Effector memory CD4-positive, alpha-beta T cell (primary cell): ENCODE measurements around the gene ZMYND8.
"Not testable (repeated sequence)": the region's sequence is repeated elsewhere in the genome, so short reads cannot be mapped to it uniquely, and the experiment has no call there.

Experiments used
- DNase-seq, 3 donors: peaks; one replicate each; pipeline ENCODE4 v3.0.0-alpha.2; 2020
- H3K27ac ChIP-seq: 2 replicates; pipeline ENCODE4 v1.7.0; 2013; ENCODE audit warnings: mild to moderate bottlenecking, low read length, moderate library complexity; ENCODE audit not compliant: insufficient read depth, poor library complexity, severe bottlenecking
- H3K27me3 ChIP-seq: replicated peaks from 2 replicates; pipeline ENCODE4 v1.7.0; 2013; ENCODE audit warnings: mild to moderate bottlenecking, low read length; ENCODE audit not compliant: insufficient read depth, control insufficient read depth, poor library complexity, severe bottlenecking
- H3K36me3 ChIP-seq: 2 replicates; pipeline ENCODE4 v1.7.0; 2013; ENCODE audit warnings: mild to moderate bottlenecking, low read length, moderate library complexity; ENCODE audit not compliant: control insufficient read depth, insufficient read depth
- H3K4me1 ChIP-seq: 2 replicates; pipeline ENCODE4 v1.7.0; 2013; ENCODE audit warnings: low read length, mild to moderate bottlenecking; ENCODE audit not compliant: control insufficient read depth, insufficient read depth, poor library complexity, severe bottlenecking
- H3K4me3 ChIP-seq: 2 replicates; pipeline ENCODE4 v1.7.0; 2013; ENCODE audit warnings: low read length, low read depth, mild to moderate bottlenecking; ENCODE audit not compliant: insufficient read depth, poor library complexity, severe bottlenecking
- H3K9me3 ChIP-seq: 2 replicates; pipeline ENCODE4 v1.7.0; 2013; ENCODE audit warnings: mild to moderate bottlenecking, low read length, moderate library complexity; ENCODE audit not compliant: control insufficient read depth

Gene ZMYND8

GRCh38 chr20:47249913-47250312, 106.6 kb downstream of the ZMYND8 start:
- H3K9me3 ChIP-seq, result no peaks in the 10 kb centered on the region
- DNase-seq, result no peak
- H3K4me1 ChIP-seq, result no peaks in the 10 kb centered on the region
- H3K27ac ChIP-seq, result no peak overlapping the region
- H3K36me3 ChIP-seq, result peaks cover 70% of the 10 kb centered on the region
- no peaks in the 10 kb centered on the region for H3K27me3 ChIP-seq
- no peak overlapping the region for H3K4me3 ChIP-seq

- no peak for DNase-seq
- no peaks in the 10 kb centered on the region for H3K9me3 ChIP-seq
- no peaks in the 10 kb centered on the region for H3K4me1 ChIP-seq
- no peak overlapping the region for H3K27ac ChIP-seq
- H3K27me3 ChIP-seq, result no peaks in the 10 kb centered on the region
- H3K36me3 ChIP-seq, result peaks cover 66% of the 10 kb centered on the region
- no peak overlapping the region for H3K4me3 ChIP-seq
Measured at GRCh38 chr20:47248448-47248966, 108.0 kb downstream of the ZMYND8 start.

GRCh38 chr20:47247972-47248371, 108.5 kb downstream of the ZMYND8 start:
- Histone ChIP-seq H3K4me1 (no peaks in the 10 kb centered on the region), H3K27me3 (no peaks in the 10 kb centered on the region), H3K27ac (no peak overlapping the region), H3K36me3 (peaks cover 62% of the 10 kb centered on the region), H3K9me3 (no peaks in the 10 kb centered on the region), H3K4me3 (no peak overlapping the region)
- no peak for DNase-seq

GRCh38 chr20:47246061-47246777, 110.3 kb downstream of the ZMYND8 start:
- Histone ChIP-seq H3K27ac (no peak overlapping the region), H3K36me3 (peaks cover 64% of the 10 kb centered on the region), H3K27me3 (no peaks in the 10 kb centered on the region), H3K9me3 (no peaks in the 10 kb centered on the region), H3K4me3 (no peak overlapping the region), H3K4me1 (no peaks in the 10 kb centered on the region)
- no peak for DNase-seq

- not testable (repeated sequence) for H3K9me3 ChIP-seq, H3K27ac ChIP-seq, DNase-seq, H3K4me1 ChIP-seq, H3K27me3 ChIP-seq, H3K4me3 ChIP-seq
- H3K36me3 ChIP-seq, result peaks cover 61% of the 10 kb centered on the region
Measured at GRCh38 chr20:47245166-47245565, 111.3 kb downstream of the ZMYND8 start.

GRCh38 chr20:47244451-47244850, 112.0 kb downstream of the ZMYND8 start:
- no peak for DNase-seq
- Histone ChIP-seq H3K9me3 (no peaks in the 10 kb centered on the region), H3K4me3 (no peak overlapping the region), H3K36me3 (peaks cover 57% of the 10 kb centered on the region), H3K27ac (no peak overlapping the region), H3K27me3 (no peaks in the 10 kb centered on the region), H3K4me1 (no peaks in the 10 kb centered on the region)

GRCh38 chr20:47243532-47244305, 112.8 kb downstream of the ZMYND8 start:
- no peak overlapping the region for H3K27ac ChIP-seq
- H3K4me1 ChIP-seq, result no peaks in the 10 kb centered on the region
- H3K36me3 ChIP-seq, result peaks cover 56% of the 10 kb centered on the region
- H3K27me3 ChIP-seq, result no peaks in the 10 kb centered on the region
- no peak for DNase-seq
- no peak overlapping the region for H3K4me3 ChIP-seq
- H3K9me3 ChIP-seq, result no peaks in the 10 kb centered on the region

- Histone ChIP-seq H3K27me3 (no peaks in the 10 kb centered on the region), H3K36me3 (peaks cover 56% of the 10 kb centered on the region), H3K4me1 (no peaks in the 10 kb centered on the region), H3K4me3 (no peak overlapping the region), H3K27ac (no peak overlapping the region), H3K9me3 (no peaks in the 10 kb centered on the region)
- DNase-seq, result no peak
Measured at GRCh38 chr20:47243003-47243402, 113.5 kb downstream of the ZMYND8 start.

GRCh38 chr20:47241345-47241781, 115.1 kb downstream of the ZMYND8 start:
- H3K4me3 ChIP-seq, result no peak overlapping the region
- H3K36me3 ChIP-seq, result peaks cover 58% of the 10 kb centered on the region
- no peaks in the 10 kb centered on the region for H3K9me3 ChIP-seq
- no peak for DNase-seq
- no peaks in the 10 kb centered on the region for H3K4me1 ChIP-seq
- H3K27ac ChIP-seq, result no peak overlapping the region
- H3K27me3 ChIP-seq, result no peaks in the 10 kb centered on the region

- H3K27me3 ChIP-seq, H3K4me1 ChIP-seq, H3K4me3 ChIP-seq, H3K9me3 ChIP-seq, H3K27ac ChIP-seq, DNase-seq: not testable (repeated sequence)
- H3K36me3 ChIP-seq, result peaks cover 57% of the 10 kb centered on the region
Measured at GRCh38 chr20:47240096-47240495, 116.4 kb downstream of the ZMYND8 start.
